GM12875 (cell line): ENCODE data around the gene MCF2L2.

Experiments used
- H3K4me3 ChIP-seq: one replicate; pipeline ENCODE4 v1.5.1; 2011; ENCODE audit warnings: low read depth, low read length, control low read depth
- CTCF ChIP-seq: IDR thresholded peaks from 2 replicates; pipeline ENCODE4 v1.5.1; 2011; ENCODE audit warnings: low read depth, mild to moderate bottlenecking, control low read depth, inconsistent platforms, low read length, moderate library complexity, borderline replicate concordance; ENCODE audit not compliant: insufficient read depth

Gene MCF2L2

DNA sequence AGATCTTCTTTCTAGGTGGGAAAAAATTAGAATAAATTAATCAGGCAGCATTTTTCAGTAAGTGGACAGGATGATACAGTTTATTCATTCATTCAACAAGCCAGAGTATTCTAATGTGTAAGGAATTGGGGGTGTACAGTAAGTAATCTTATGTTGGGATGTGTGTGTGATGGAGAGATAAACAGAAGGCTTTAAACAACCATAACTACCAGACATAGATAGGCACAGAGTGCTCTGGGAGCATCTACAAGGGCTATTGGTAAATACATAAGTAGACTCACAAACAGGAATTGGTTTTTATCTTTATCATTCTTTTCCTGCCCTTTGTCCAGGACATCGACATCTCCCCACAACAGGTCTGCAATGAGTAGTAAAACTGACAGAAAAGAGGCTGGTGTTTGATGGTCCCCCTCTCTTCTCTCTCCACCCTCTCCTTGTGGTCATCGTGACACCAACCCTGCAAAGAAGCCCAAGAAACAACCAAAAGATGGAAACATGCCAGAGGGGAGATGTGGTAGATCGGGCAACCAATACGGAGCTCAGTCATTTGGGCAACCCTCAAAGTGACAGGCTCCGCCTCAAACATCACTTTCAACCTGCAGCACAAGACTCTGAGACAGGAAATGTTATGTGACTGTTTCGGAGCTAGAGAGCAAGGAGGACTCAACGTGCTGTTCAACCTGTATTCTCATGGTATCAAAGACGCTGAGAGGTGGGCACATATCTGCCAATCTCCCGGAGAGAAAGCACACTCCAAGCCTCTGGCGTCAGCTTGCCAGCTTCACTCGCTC lies 204.0 kb downstream of the MCF2L2 start:
- TF ChIP-seq CTCF: no peak
- H3K4me3 ChIP-seq: no peak overlapping the region

- no peak for TF ChIP-seq CTCF
- no peak overlapping the region for H3K4me3 ChIP-seq
Measured at GRCh38 chr3:183222631-183223235, 205.7 kb downstream of the MCF2L2 start.

DNA sequence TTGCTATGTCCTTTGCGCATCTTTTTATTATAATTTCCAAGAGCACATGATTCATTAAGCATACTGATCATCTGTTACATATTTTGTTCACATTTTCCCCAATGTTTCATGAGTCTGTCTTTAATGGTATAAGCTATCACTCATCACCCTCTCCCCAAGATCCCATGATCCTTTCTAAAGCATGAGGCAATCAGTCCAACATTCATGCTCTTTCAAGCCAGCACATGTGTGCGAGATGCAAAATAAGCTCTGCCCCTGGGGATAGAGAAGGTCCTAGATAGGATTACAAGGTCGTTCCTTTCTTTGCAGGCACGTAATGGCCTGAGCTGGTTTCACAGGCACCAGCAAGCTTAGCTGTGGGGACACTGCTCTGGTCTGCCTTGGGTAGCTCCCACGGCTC lies 207.6 kb downstream of the MCF2L2 start:
- no peak overlapping the region for H3K4me3 ChIP-seq
- no peak for TF ChIP-seq CTCF

GRCh38 chr3:183218826-183219225 lies 209.6 kb downstream of the MCF2L2 start:
- TF ChIP-seq CTCF: no peak
- H3K4me3 ChIP-seq: no peak overlapping the region

- no peak for TF ChIP-seq CTCF
- no peak overlapping the region for H3K4me3 ChIP-seq
Measured at GRCh38 chr3:183217548-183218332, 210.7 kb downstream of the MCF2L2 start.

- no peak for TF ChIP-seq CTCF
- no peak overlapping the region for H3K4me3 ChIP-seq
Measured at GRCh38 chr3:183215591-183216202, 212.7 kb downstream of the MCF2L2 start.

- H3K4me3 ChIP-seq: no peak overlapping the region
- TF ChIP-seq CTCF: no peak
Measured at GRCh38 chr3:183214277-183214612, 214.2 kb downstream of the MCF2L2 start.
